CD8-positive, alpha-beta memory T cell (primary cell): ENCODE measurements around the gene POLL. TPM values are rescaled to one million over a fixed set of nuclear protein-coding genes. Genes with fewer than 3 reads are reported as not detected.

Experiments
- CTCF ChIA-PET: fragments of 350-600 bp; sonication (Branson Sonifier 250); formaldehyde crosslinking; loops from one replicate; lab custom pipeline; 2021; ENCODE audit warnings: antibody characterized with exemption; lab: Charles Lee
- POLR2A ChIA-PET: fragments of 350-600 bp; sonication (Branson Sonifier 250); formaldehyde crosslinking; loops from one replicate; lab custom pipeline; 2021; ENCODE audit warnings: antibody characterized with exemption; lab: Charles Lee
- DNase-seq, 5 donors: peaks; one replicate each; pipeline versions ENCODE4 v3.0.0 to v3.0.0-alpha.2; 2020 to 2022; ENCODE audit warnings: mixed read lengths in 1 of 5
- H3K27ac ChIP-seq: one replicate; pipeline ENCODE4 v1.7.0; 2013; ENCODE audit warnings: low read depth, mild to moderate bottlenecking, low read length, moderate library complexity
- H3K27me3 ChIP-seq: 2 replicates; pipeline ENCODE4 v1.7.0; 2013; ENCODE audit warnings: low read length, mild to moderate bottlenecking; ENCODE audit not compliant: insufficient read depth, poor library complexity, severe bottlenecking
- H3K36me3 ChIP-seq: 2 replicates; pipeline ENCODE4 v1.7.0; 2013; ENCODE audit warnings: mild to moderate bottlenecking, low read length, moderate library complexity; ENCODE audit not compliant: insufficient read depth
- H3K4me1 ChIP-seq: 2 replicates; pipeline ENCODE4 v1.7.0; 2013; ENCODE audit warnings: mild to moderate bottlenecking, low read length, moderate library complexity; ENCODE audit not compliant: insufficient read depth
- H3K4me3 ChIP-seq: 2 replicates; pipeline ENCODE4 v1.7.0; 2013; ENCODE audit warnings: mild to moderate bottlenecking, low read length
- H3K9me3 ChIP-seq: 2 replicates; pipeline ENCODE4 v1.7.0; 2013; ENCODE audit warnings: mild to moderate bottlenecking, low read length
- H3K27ac Mint-ChIP-seq, 8 donors: one replicate each; pipeline ENCODE4 v1.8.0; 2020 to 2021; ENCODE audit warnings: mixed read lengths in 8 of 8, mild to moderate bottlenecking in 6 of 8, inconsistent platforms in 3 of 8, moderate library complexity in 3 of 8
- H3K27me3 Mint-ChIP-seq, 2 donors: one replicate each; pipeline ENCODE4 v1.8.0; 2020 to 2021; ENCODE audit warnings: mixed read lengths in 2 of 2, mild to moderate bottlenecking in 1 of 2, moderate library complexity in 1 of 2
- H3K36me3 Mint-ChIP-seq, 3 donors: one replicate each; pipeline ENCODE4 v1.8.0; 2020 to 2021; ENCODE audit warnings: mixed read lengths in 3 of 3, inconsistent platforms in 1 of 3, mild to moderate bottlenecking in 1 of 3
- H3K4me1 Mint-ChIP-seq, 3 donors: one replicate each; pipeline ENCODE4 v1.8.0; 2020 to 2021; ENCODE audit warnings: mixed read lengths in 3 of 3, inconsistent platforms in 1 of 3, mild to moderate bottlenecking in 1 of 3
- H3K4me3 Mint-ChIP-seq, 7 donors: one replicate each; pipeline ENCODE4 v1.8.0; 2020 to 2021; ENCODE audit warnings: mixed read lengths in 7 of 7, mild to moderate bottlenecking in 6 of 7, moderate library complexity in 4 of 7, inconsistent platforms in 2 of 7
- H3K9me3 Mint-ChIP-seq, 5 donors: one replicate each; pipeline ENCODE4 v1.8.0; 2020 to 2022; ENCODE audit warnings: mixed read lengths in 5 of 5, mild to moderate bottlenecking in 3 of 5, moderate library complexity in 2 of 5, inconsistent platforms in 1 of 5
- polyA plus RNA-seq: library from polyadenylated mRNA; unstranded; fragments of 300-500 nt; fragmentation: Illumina TruSeq; gene quantifications from one replicate; pipeline ENCODE4 v1.2.3, GENCODE V29; 2021
- total RNA-seq, 2 experiments: library from RNA; stranded (reverse); gene quantifications; one replicate each; pipeline ENCODE4 v1.2.3, GENCODE V29; 2021

The POLL gene
- total and polyA plus RNA-seq, 3 experiments from 2014 or later = 15.9 to 32.6 (median 30.9) TPM

DNA sequence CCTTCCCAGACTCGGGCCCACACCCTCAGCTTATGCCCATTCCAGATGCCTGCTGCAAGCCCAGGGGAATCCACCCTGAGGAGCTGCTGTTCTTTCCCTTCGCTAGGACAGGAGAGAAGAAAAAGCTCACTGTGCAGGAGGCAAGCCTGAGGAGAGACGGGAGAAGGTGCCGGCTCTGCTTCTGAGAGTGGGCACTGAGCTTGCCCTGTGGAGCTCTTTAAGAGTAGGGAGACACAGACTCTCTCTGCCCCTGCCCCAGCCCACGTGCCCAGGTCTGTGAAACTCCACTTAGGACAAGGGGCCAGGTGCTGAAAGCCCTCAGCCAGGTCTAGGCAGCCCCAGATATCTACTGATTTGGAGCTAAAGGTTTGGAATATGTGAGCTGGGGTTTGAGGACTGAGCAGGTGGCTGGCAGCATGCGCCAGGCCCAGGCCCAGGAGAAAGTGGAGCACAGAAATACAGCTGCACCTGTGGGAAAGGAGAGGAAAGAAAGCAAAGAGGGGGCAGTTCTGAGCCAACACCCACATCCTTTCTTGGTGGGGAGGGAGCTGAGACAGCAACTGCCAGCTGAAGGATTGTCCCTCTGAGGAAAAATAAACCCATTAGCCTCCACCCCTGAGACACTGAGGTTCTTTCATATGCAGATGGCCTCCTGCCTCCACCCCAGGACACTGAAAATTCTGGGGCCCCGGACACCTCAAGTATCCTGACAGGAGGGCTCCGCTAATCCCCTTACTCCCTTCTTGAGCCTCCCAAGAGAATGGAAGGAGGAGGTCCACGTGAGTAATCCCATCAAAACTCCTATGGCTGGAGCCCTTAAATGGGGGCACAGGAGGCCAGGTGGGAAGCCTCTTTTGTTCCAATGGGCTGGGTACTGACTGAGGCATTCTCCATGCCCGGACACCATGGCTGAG, 7.3 kb downstream of the POLL start:
- no peaks in the 10 kb centered on the region for H3K9me3 Mint-ChIP-seq
- H3K4me3 ChIP-seq = no peak overlapping the region
- H3K36me3 ChIP-seq = peaks cover 19% of the 10 kb centered on the region
- no peak overlapping the region for H3K27ac ChIP-seq
- H3K27me3 ChIP-seq = no peaks in the 10 kb centered on the region
- no peaks in the 10 kb centered on the region for H3K9me3 ChIP-seq
- POLR2A ChIA-PET = no interaction called here
- H3K4me1 ChIP-seq = no peaks in the 10 kb centered on the region
- H3K27ac Mint-ChIP-seq = peak overlapping the region in 1 of 8 donors; percentile 70
- DNase-seq = no peak
- CTCF ChIA-PET = interaction anchor here (6.6 kb wide), 1 partner anchor 10 kb away, joined by 33 read pairs; no protein-coding TSS in a partner anchor
- H3K27me3 Mint-ChIP-seq = no peaks in the 10 kb centered on the region
- peaks cover 4 to 6% (median 5%) of the 10 kb centered on the region in 3 donors for H3K4me1 Mint-ChIP-seq
- H3K4me3 Mint-ChIP-seq = no peak overlapping the region
- peaks cover 0 to 76% (median 9%) of the 10 kb centered on the region in 3 donors for H3K36me3 Mint-ChIP-seq

DNA sequence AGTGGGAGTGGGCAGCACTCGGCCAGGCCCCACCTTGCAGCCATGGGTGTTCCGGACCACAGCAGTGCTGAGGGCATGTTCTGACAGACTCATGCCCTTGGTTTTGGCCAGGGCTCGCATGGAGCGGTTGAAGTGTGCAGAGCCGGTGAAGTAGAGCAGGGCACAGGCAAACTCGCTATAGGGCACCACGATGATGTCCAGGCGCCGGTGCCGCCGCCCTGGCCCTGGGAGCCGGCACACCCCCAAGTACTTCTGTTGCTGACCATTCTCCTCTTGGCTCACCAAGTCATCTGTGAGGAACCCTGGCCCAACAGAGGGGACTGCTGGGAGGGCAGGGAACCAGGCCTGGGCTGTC, 8.6 kb downstream of the POLL start:
- H3K9me3 Mint-ChIP-seq = no peaks in the 10 kb centered on the region
- Histone ChIP-seq H3K27ac (no peak overlapping the region), H3K9me3 (no peaks in the 10 kb centered on the region), H3K4me3 (no peak overlapping the region), H3K27me3 (no peaks in the 10 kb centered on the region), H3K36me3 (peaks cover 19% of the 10 kb centered on the region), H3K4me1 (no peaks in the 10 kb centered on the region)
- H3K27me3 Mint-ChIP-seq = no peaks in the 10 kb centered on the region
- CTCF ChIA-PET = interaction anchor here (6.6 kb wide), 1 partner anchor 9 kb away, joined by 33 read pairs; no protein-coding TSS in a partner anchor
- DNase-seq = no peak
- no peak overlapping the region for H3K4me3 Mint-ChIP-seq
- peaks cover 0 to 4% (median 2%) of the 10 kb centered on the region in 3 donors for H3K4me1 Mint-ChIP-seq
- POLR2A ChIA-PET = no interaction called here
- no peak overlapping the region for H3K27ac Mint-ChIP-seq
- peaks cover 0 to 66% (median 8%) of the 10 kb centered on the region in 3 donors for H3K36me3 Mint-ChIP-seq

DNA sequence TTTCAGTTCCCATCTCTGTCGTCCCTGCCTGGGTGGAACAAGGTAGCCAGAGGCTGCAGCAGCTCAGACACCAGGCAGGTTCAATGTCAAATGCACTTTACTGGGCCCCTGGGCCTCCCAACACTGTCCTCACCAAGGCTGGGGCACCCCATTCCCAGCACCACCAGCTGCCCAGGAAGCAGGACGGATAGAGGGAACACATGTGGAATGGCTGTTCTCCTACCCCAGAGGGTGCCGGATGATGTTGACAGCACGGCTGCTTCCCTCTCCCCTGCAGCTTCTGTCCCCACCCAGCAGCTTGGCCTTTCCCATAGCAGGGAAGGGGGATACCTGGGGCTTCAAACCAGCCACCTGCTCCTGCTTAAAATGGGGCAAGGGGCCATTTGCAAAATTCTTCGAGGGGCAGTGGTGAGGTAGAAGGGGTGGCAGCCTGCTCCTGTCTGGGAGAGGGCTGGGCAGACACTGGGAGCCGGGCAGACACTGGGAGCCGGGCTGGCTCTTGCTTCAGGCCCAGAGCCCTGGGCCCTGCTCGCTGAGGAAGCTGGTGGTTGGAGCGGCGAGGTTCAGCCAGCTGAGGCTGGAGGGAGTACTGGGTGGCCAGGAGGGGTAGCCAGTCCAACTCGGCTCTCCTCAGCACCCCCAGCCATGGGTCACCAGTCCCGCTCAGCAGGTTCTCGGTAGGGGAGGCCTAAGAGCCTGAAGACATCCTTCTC, 9.1 kb downstream of the POLL start:
- H3K27ac ChIP-seq = no peak overlapping the region
- peaks cover 0 to 62% (median 5%) of the 10 kb centered on the region in 3 donors for H3K36me3 Mint-ChIP-seq
- no peaks in the 10 kb centered on the region for H3K4me1 ChIP-seq
- no peaks in the 10 kb centered on the region for H3K9me3 ChIP-seq
- no peaks in the 10 kb centered on the region for H3K9me3 Mint-ChIP-seq
- H3K27me3 ChIP-seq = no peaks in the 10 kb centered on the region
- ChIA-PET CTCF (interaction anchor here (6.6 kb wide), 1 partner anchor 9 kb away, joined by 33 read pairs; no protein-coding TSS in a partner anchor), POLR2A (no interaction called here)
- H3K4me3 ChIP-seq = no peak overlapping the region
- no peak overlapping the region for H3K4me3 Mint-ChIP-seq
- H3K27ac Mint-ChIP-seq = peak overlapping the region in 1 of 8 donors; percentile 61
- H3K4me1 Mint-ChIP-seq = peaks cover 0 to 4% (median 0%) of the 10 kb centered on the region in 3 donors
- peaks cover 19% of the 10 kb centered on the region for H3K36me3 ChIP-seq
- no peaks in the 10 kb centered on the region for H3K27me3 Mint-ChIP-seq
- no peak for DNase-seq

DNA sequence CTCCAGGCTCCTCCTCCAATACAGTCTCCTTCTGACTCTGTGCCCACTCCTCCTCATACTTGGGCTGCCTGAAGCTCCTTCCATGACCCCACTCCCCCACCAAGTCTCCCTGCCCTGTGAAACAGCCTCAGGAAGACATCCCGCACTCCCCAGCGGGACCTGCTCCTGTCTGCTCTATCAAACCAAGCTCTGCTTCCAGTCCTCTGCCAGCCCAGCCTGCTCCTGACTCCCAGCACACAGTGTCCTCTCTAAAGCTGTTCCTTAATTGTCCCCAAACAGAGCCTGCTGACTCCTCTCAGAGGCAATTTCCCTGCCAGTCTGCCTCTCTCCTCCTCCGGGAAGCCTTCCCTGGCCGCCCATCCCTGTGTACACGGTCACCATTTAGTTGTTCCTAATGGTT, 9.9 kb downstream of the POLL start:
- DNase-seq = no peak
- H3K4me3 ChIP-seq = no peak overlapping the region
- Mint-ChIP-seq H3K9me3 (no peaks in the 10 kb centered on the region), H3K4me3 (no peak overlapping the region), H3K36me3 (peaks cover 0 to 55% (median 5%) of the 10 kb centered on the region in 3 donors), H3K27me3 (no peaks in the 10 kb centered on the region), H3K4me1 (no peaks in the 10 kb centered on the region), H3K27ac (peak overlapping the region in 2 of 8 donors; percentile 61 to 74)
- ChIA-PET POLR2A (no interaction called here), CTCF (interaction anchor here (1.3 kb wide), 1 partner anchor 26 kb away, joined by 3 read pairs; no protein-coding TSS in a partner anchor)
- H3K27ac ChIP-seq = no peak overlapping the region
- H3K36me3 ChIP-seq = peaks cover 13% of the 10 kb centered on the region
- H3K27me3 ChIP-seq = no peaks in the 10 kb centered on the region
- no peaks in the 10 kb centered on the region for H3K9me3 ChIP-seq
- H3K4me1 ChIP-seq = no peaks in the 10 kb centered on the region

DNA sequence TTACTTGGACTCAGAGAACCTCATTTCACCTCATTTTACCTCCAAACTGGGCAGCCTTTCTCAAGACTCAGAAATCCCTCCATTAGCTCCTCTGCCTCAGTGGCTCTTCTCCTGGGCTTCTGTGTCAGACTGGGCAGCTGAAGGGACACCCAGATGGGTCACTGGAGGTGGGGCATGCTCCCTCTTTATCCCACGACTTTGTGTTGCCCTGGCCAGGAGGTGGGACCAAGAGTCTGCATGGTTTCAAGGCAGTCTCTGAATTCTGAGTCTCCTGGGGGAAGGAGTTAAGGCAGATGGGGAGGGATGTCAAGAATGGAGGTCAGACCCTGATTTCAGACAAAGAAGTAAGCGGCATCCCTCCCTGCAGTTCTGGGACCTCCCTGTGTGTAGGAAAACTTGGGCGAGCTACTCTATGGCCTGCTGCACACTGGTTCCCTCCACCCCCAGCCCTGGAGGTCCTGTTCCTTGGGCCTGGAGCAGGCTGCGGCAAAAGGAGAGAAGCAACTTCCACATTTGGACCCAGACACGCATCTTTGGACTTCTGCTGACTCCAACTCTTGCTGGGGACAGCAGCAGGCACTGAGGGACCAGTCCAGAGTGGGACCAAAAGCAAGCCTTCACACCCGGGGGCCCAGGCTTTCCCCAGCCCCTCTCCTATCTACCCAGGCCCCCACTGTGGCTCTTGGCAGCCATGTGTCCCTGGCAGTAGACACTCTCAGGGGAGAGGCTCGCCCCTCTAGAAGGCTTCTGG, 10.8 kb downstream of the POLL start:
- H3K9me3 ChIP-seq = no peaks in the 10 kb centered on the region
- DNase-seq = no peak
- H3K27me3 ChIP-seq = no peaks in the 10 kb centered on the region
- Mint-ChIP-seq H3K27me3 (no peaks in the 10 kb centered on the region), H3K4me1 (no peaks in the 10 kb centered on the region), H3K9me3 (no peaks in the 10 kb centered on the region), H3K27ac (no peak overlapping the region), H3K36me3 (peaks cover 0 to 48% (median 5%) of the 10 kb centered on the region in 3 donors), H3K4me3 (no peak overlapping the region)
- no peak overlapping the region for H3K27ac ChIP-seq
- no peak overlapping the region for H3K4me3 ChIP-seq
- peaks cover 6% of the 10 kb centered on the region for H3K36me3 ChIP-seq
- H3K4me1 ChIP-seq = no peaks in the 10 kb centered on the region
- POLR2A ChIA-PET = no interaction called here
- CTCF ChIA-PET = interaction anchor here (1.3 to 1.7 kb wide), 2 partner anchors 27 to 364 kb away, joined by 3 to 7 read pairs; no protein-coding TSS in a partner anchor

DNA sequence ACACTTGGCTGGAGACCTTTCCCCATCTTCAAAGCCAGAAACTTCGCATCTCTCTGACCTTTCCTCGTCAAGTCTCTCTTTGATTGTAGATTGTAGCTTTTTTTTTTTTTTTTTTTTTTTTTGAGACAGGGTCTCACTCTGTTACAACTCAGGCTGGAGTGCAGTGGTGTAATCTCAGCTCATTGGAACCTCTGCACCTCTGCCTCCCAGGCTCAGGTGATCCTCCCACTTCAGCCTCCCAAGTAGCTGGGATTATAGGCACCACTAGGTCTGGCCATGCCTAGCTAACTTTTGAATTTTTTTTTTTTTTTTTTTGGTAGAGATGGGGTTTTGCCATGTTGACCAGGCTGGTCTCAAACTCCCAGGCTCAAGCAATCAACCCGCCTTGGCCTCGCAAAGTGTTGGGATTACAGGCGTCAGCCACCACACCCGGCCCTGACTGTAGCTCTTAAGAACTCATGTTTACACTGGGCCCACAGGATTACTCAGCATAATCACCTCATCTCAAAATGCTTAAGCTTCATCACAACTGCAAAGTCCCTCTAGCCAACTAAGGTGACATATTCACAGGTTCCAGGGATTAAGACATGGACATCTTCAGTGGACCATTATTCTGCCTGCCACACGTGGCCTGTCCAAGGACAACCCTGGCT, 11.7 kb downstream of the POLL start:
- DNase-seq = no peak
- H3K27me3 ChIP-seq = no peaks in the 10 kb centered on the region
- CTCF ChIA-PET = interaction anchor here (0.8 to 1.7 kb wide), 2 partner anchors 306 to 363 kb away, joined by 3 to 7 read pairs; no protein-coding TSS in a partner anchor
- H3K9me3 Mint-ChIP-seq = no peaks in the 10 kb centered on the region
- no peaks in the 10 kb centered on the region for H3K4me1 ChIP-seq
- no peak overlapping the region for H3K4me3 ChIP-seq
- no peak overlapping the region for H3K27ac ChIP-seq
- no peak overlapping the region for H3K27ac Mint-ChIP-seq
- H3K27me3 Mint-ChIP-seq = no peaks in the 10 kb centered on the region
- no peak overlapping the region for H3K4me3 Mint-ChIP-seq
- H3K36me3 Mint-ChIP-seq = peaks cover 0 to 39% (median 5%) of the 10 kb centered on the region in 3 donors
- H3K4me1 Mint-ChIP-seq = no peaks in the 10 kb centered on the region
- peaks cover 6% of the 10 kb centered on the region for H3K36me3 ChIP-seq
- H3K9me3 ChIP-seq = no peaks in the 10 kb centered on the region
- POLR2A ChIA-PET = interaction anchor here (0.6 kb wide), 1 partner anchor 120 kb away, joined by 4 read pairs; no protein-coding TSS in a partner anchor

DNA sequence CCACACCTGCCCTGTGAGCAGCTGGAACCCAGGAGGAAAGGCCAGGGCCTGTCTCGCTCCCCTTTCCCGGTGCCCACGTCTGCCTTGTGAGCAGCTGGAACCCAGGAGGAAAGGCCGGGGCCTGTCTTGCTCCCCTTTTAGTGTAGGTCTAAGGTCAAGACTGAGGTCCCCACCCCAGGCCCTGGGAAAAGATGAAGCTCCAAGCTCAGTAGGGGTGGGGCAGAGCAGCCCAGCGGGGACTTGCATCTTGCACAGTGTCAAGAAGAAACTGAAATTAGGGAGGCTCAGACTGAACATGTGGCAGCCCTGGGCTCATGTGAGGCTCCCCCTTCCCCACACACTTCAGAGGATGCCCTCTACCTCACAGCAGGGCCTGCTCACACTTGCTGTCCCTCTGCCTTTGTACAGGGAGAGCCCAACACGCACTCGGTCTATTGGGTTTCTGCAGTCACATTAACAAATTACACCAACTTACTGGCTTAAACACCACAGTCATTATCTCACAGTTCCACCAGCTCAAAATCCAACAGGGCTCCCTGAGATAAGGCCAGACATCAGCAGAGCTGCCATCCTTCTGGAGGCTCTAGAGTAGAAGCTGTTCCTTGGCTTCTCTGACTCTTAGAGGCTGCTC, 12.4 kb downstream of the POLL start:
- ChIA-PET CTCF (interaction anchor here (0.8 to 1.7 kb wide), 2 partner anchors 305 to 362 kb away, joined by 3 to 7 read pairs; no protein-coding TSS in a partner anchor), POLR2A (interaction anchor here (0.6 kb wide), 1 partner anchor 119 kb away, joined by 4 read pairs; no protein-coding TSS in a partner anchor)
- peaks cover 6% of the 10 kb centered on the region for H3K36me3 ChIP-seq
- no peaks in the 10 kb centered on the region for H3K9me3 Mint-ChIP-seq
- H3K4me1 ChIP-seq = peaks cover 1% of the 10 kb centered on the region
- no peak overlapping the region for H3K4me3 ChIP-seq
- no peaks in the 10 kb centered on the region for H3K27me3 Mint-ChIP-seq
- peaks cover 0 to 33% (median 5%) of the 10 kb centered on the region in 3 donors for H3K36me3 Mint-ChIP-seq
- no peaks in the 10 kb centered on the region for H3K4me1 Mint-ChIP-seq
- H3K27ac Mint-ChIP-seq = peak overlapping the region in 1 of 8 donors; percentile 33
- H3K9me3 ChIP-seq = no peaks in the 10 kb centered on the region
- H3K27ac ChIP-seq = peak overlapping the region; percentile 43
- no peaks in the 10 kb centered on the region for H3K27me3 ChIP-seq
- no peak overlapping the region for H3K4me3 Mint-ChIP-seq
- DNase-seq = no peak
